Measurements from ENCODE around the gene KRTAP1-4.
A peak's percentile ranks its signal among the peaks of the same experiment; 100 is the strongest.
"Not testable (repeated sequence)": the region's sequence is repeated elsewhere in the genome, so short reads cannot be mapped to it uniquely, and the experiment has no call there.

The KRTAP1-4 gene

DNA sequence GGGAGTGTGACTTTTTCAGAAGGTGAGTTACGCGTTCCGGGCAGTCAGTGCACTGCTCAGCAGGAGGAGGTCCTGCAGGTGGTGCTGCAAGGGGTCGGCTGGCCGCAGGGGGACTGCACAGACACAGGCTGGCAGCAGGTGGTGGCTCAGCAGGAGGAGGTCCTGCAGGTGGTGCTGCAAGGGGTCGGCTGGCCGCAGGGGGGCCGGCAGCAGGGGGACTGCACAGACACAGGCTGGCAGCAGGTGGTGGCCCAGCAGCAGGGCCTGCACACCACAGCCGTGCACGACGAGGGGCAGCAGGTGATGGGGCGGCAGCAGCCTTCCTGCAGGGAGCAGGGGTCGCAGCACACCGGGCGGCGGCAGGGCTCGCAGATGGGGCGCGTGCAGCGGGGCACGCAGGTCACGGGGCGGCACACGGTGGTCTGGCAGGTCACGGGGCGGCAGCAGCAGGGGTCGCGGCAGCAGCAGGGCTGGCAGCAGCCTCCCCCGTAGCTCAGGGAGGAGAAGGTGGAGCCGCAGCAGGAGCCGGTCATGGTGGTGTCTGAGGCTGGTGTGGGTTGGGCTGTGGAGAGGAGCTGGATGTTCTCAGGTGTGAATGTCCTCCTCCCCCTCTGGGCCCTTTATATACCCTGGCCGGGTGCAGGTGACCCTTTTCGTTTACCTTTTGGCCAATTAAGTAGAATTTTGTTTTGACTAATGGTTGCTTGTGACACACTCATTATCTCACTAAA lies 16.9 kb upstream of the KRTAP1-4 start, which contains the start of gene KRTAP2-1:
Gene KRTAP2-1 (minus strand): TSS at position 582 of the 731 bp plus-strand sequence. CDS start 49 bp downstream, at position 533.
- DNase-seq: not testable (repeated sequence)

GRCh38 chr17:41042953-41043352 lies 13.0 kb upstream of the KRTAP1-4 start:
- DNase-seq: no peak

GRCh38 chr17:41040783-41041571 lies 11.0 kb upstream of the KRTAP1-4 start, which contains the start of gene KRTAP1-1:
Gene KRTAP1-1, minus strand, starts transcription at chr17:41041450. Its CDS starts 53 bp downstream, at chr17:41041397.
- DNase-seq: peak; percentile 47

GRCh38 chr17:41037853-41038350 lies 7.9 kb upstream of the KRTAP1-4 start:
- DNase-seq: no peak

GRCh38 chr17:41034346-41034935 lies 4.4 kb upstream of the KRTAP1-4 start, which contains the start of gene KRTAP1-3:
Gene KRTAP1-3, minus strand, starts transcription at chr17:41034874. Its CDS starts 53 bp downstream, at chr17:41034821.
- not testable (repeated sequence) for DNase-seq

GRCh38 chr17:41026715-41027471 lies 3.1 kb downstream of the KRTAP1-4 start, which contains the start of gene KRTAP1-5:
Gene KRTAP1-5, minus strand, starts transcription at chr17:41027208. Its CDS starts 53 bp downstream, at chr17:41027155.
- peak; percentile 23 for DNase-seq

- no peak for DNase-seq
Measured at GRCh38 chr17:41024697-41025096, 5.3 kb downstream of the KRTAP1-4 start.

GRCh38 chr17:41020336-41020735 lies 9.7 kb downstream of the KRTAP1-4 start:
- no peak for DNase-seq

- DNase-seq: no peak
Measured at GRCh38 chr17:41019415-41019814, 10.6 kb downstream of the KRTAP1-4 start.

GRCh38 chr17:41018541-41018940 lies 11.5 kb downstream of the KRTAP1-4 start:
- DNase-seq: no peak

DNA sequence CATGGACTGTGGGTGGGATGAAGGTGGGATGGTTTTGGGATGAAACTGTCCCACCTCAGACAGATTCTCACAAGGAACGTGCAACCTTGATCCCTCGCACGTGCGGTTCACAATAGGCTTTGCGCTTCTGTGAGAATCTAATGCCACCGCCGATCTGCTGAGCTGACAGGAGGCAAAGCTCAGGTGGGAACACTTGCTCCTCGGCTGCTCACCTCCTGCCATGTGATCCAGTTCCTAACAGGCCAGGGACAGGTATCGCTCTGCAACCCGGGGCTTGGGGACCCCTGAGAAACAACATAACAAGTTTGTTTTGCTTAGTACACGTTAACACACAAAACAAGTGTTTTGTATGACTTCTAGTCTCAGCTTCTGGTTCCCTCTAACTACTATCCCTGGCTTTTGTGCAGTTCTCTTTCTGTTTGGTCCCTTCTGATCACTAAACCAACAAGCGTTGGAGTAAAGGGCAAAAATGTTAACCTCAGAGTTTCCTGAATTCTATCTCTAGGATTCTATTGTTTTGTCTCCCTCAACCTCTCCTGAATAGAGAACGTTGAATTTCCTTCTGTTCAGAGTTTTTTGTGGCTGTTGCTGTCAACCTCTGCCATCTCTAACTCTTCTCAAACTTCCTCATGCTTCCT lies 13.3 kb downstream of the KRTAP1-4 start:
- DNase-seq: no peak

- no peak for DNase-seq
Measured at GRCh38 chr17:41015454-41015853, 14.5 kb downstream of the KRTAP1-4 start.

DNA sequence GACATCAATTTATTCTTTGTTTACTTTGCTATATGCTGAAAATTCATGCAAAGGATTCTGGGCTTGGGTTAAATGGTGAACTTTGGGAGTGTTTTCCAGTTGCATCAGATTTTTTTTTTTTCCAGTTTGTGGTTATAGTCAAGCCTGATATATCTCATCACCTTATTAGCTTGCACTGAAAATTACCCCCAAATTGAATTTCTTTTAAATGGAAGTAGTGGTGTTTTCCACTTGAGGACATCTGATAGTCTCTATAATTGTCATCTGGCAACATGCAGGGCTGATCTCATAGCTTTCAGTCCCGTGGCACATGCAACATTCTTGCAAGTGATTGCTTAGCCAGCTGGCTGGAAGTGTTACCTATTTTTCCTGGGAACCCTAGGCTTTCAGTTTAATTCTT lies 16.4 kb downstream of the KRTAP1-4 start:
- no peak for DNase-seq

GRCh38 chr17:41013181-41013580 lies 16.8 kb downstream of the KRTAP1-4 start:
- DNase-seq: no peak

DNA sequence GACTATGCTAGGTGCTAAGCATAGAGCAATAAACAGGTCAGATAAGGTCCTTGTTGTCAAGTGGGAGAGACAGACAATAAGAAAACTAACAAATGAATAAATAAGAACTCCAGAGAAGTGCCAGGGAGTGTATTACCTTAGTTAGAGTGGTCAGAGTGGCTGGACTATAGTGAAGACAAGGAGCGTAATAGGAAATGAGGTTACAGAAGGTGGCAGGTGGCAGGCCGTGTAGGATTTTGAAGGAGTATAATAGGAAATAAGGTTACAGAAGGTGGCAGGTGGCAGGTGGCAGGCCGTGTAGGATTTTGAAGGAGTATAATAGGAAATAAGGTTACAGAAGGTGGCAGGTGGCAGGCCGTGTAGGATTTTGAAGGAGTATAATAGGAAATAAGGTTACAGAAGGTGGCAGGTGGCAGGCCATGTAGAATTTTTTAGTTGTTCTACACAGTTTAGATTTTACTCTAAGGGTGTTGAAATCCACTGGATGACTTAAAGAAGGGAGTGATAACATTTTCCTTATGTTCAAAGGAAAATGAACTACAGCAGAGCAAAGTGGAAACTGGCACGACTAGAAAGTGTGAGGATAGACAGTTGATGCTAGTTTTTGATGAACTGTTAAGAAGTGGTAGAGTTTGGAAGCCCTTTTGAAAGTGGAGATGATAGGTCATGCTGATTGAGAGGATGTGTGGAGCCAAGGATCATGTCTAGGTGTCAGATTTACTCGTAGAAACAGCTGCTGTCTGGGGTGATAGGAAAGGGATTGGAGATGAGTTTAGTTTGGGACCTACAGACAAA lies 17.5 kb downstream of the KRTAP1-4 start:
- no peak for DNase-seq

DNA sequence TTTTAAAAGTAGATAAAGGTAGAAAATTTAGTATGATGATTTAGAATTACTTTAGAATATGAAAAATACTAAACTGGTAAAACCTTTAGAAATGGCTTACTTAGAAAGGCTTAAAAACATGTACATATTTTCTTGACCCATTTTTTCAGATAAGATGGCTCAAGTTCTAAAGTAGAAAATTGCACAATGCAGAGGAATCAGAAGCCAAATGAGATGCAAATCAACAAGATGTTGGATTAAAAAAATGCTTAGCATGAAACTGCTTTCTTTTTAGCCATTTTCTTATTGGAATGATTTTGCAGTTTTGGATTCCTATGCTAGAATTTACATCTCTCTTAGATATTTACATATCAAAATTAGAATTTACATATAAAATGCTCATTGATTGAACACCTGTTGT lies 19.6 kb downstream of the KRTAP1-4 start:
- no peak for DNase-seq

GRCh38 chr17:41009936-41010335 lies 20.1 kb downstream of the KRTAP1-4 start:
- DNase-seq: no peak

- no peak for DNase-seq
Measured at GRCh38 chr17:41009301-41009760, 20.7 kb downstream of the KRTAP1-4 start.

DNA sequence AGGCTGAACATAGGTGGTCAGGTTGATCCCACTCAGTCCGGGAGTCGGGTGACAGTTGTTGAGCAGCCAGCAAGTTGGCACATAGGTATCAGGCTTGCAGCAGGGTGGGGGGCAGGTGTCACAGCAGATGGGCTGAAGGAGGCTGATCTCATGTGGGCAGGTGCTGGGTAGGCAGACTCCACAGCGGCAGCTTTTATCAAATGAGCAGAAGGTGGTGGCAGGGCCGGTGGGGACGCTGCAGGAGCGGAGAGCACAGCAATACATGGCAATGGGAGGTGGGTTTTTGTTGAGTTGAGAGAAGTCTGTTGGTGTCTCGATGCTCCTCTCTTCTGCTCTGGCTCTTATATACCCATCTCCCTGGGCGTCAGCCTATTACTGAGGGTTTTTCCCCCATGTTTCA lies 21.2 kb downstream of the KRTAP1-4 start, which contains the start of gene KRTAP3-1:
Gene KRTAP3-1 (minus strand): TSS at position 318 of the 400 bp plus-strand sequence. CDS start 54 bp downstream, at position 264.
- DNase-seq: no peak

DNA sequence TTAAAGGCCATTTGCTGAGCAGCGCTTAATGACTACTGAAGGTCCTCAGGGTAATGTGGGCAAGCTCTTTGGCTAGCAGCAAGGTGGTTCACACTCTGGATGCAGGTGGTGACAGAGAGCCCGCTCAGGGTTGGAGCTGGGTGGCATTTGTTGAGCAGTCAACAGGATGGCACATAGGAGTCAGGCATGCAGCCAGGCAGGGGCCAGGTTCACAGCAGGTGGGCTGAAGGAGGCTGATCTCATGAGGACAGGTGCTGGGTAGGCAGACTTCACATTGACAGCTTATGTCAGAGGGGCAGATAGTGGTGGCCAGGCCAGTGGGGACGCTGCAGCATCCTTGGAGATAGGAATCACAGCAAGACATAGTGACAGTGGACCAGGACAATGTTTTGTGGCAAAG lies 25.6 kb downstream of the KRTAP1-4 start:
- no peak for DNase-seq

DNA sequence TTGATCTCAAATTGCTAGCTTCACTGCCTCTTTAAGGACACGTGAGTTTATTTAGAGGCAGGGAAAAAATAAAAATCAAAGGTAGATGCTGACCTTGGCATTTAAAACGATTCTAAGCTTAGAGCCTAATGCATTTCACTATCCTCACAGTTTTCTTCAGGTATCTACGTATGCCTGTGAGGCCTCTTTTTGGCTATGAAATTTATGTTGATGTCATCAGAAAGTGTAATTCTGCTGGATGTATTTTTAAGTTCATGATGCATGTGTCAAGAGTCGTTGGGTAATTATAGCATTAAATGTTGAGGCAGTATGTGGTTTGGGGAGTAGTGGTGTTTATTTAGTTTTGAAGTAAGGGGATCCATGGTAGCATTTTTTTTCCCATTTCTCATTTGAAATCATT lies 26.1 kb downstream of the KRTAP1-4 start:
- no peak for DNase-seq
